Measurements from ENCODE around the gene NME7.

DNA sequence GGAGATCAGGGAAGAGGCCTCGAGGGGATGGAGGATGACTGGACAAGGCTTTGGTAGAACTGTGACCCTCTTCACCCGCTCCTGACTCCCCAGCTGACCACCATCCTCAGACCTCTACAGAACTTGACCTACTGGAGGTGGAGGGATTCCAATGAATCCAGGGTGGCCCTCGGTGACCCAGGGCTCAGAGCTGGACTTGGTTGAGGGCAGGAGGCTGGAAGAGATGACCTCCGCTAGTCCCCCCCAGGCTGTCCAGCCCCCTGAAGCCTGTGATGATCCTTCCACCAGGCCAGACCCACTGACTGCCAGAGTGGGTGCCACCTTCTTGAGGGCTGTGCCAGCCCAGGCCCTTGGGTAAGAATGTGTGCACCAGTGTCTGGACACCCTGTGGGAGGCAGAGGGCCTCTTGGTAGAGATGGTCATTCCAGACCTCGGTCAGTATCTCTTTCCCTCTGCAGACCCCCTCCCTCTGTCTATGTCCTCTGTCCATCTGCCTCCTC is 216.2 kb downstream of the NME7 start:
- no peak for TF ChIP-seq POLR2AphosphoS5 (IDR thresholded peaks at IDR 0.05; ENCODE audit: borderline replicate concordance, low read depth, low read length)
- no peak for TF ChIP-seq EZH2 (IDR thresholded peaks at IDR 0.05)
